ENCODE data around the gene LRTM2. TPM values are rescaled to one million over a fixed set of nuclear protein-coding genes. Genes with fewer than 3 reads are reported as not detected.

LRTM2 gene
- total RNA-seq, 1 experiment from 2014 or later, result not detected

- intact Hi-C loops (cut with micrococcal nuclease), result no loop called here
- Histone ChIP-seq H3K4me2 (ENCODE audit: low read length) (no peak overlapping the region; the same call in 1 of the 2 replicates), H4K20me1 (ENCODE audit: low read length) (no peaks in the 10 kb centered on the region), H2AFZ (ENCODE audit: low read length) (peak overlapping the region; percentile 93; the same call in 1 of the 2 replicates), H3K79me2 (ENCODE audit: low read length) (no peaks in the 10 kb centered on the region), H3K9me3 (ENCODE audit: low read length) (no peaks in the 10 kb centered on the region), H3K4me1 (ENCODE audit: insufficient read depth, low read length) (peaks cover 5% of the 10 kb centered on the region; the same call in 1 of the 2 replicates), H3F3A (ENCODE audit: low read length, unreplicated experiment) (no peaks in the 10 kb centered on the region), H3K4me3 (ENCODE audit: low read length) (no peak overlapping the region; the same call in 1 of the 2 replicates), H3K9ac (ENCODE audit: low read length) (no peak overlapping the region), H3K36me3 (ENCODE audit: low read depth, low read length) (no peaks in the 10 kb centered on the region), H3K9me2 (replicated peaks; ENCODE audit: low read length) (no peaks in the 10 kb centered on the region), H3K27ac (ENCODE audit: low read length) (no peak overlapping the region), H3K27me3 (ENCODE audit: low read length) (no peaks in the 10 kb centered on the region)
- no peak for DNase-seq
- ChIA-PET POLR2A (ENCODE audit: unreplicated experiment) (no interaction called here), CTCF (no interaction called here)
- TF ChIP-seq EZH2 (IDR thresholded peaks at IDR 0.05; ENCODE audit: low read length, unreplicated experiment) (no peak), EZH2phosphoT487 (IDR thresholded peaks at IDR 0.05; ENCODE audit: borderline replicate concordance, low read length) (no peak), CTCF (conservative IDR thresholded peaks at IDR 0.05; ENCODE audit: low read depth, low read length) (no peak)
- no TSS peak for BruUV-seq (replicated peaks)
- ATAC-seq, result no peak
Measured at GRCh38 chr12:1797011-1797901, 23.1 kb upstream of the LRTM2 start.

- Histone ChIP-seq H3K4me3 (ENCODE audit: low read length) (no peak overlapping the region), H3K4me1 (ENCODE audit: insufficient read depth, low read length) (peaks cover 5% of the 10 kb centered on the region; the same call in 1 of the 2 replicates), H3K79me2 (ENCODE audit: low read length) (no peaks in the 10 kb centered on the region), H3K36me3 (ENCODE audit: low read depth, low read length) (no peaks in the 10 kb centered on the region), H3K4me2 (ENCODE audit: low read length) (no peak overlapping the region), H3K9me2 (replicated peaks; ENCODE audit: low read length) (no peaks in the 10 kb centered on the region), H3K9ac (ENCODE audit: low read length) (no peak overlapping the region), H3K9me3 (ENCODE audit: low read length) (no peaks in the 10 kb centered on the region), H4K20me1 (ENCODE audit: low read length) (no peaks in the 10 kb centered on the region), H3K27ac (ENCODE audit: low read length) (no peak overlapping the region), H2AFZ (ENCODE audit: low read length) (no peak overlapping the region), H3K27me3 (ENCODE audit: low read length) (no peaks in the 10 kb centered on the region), H3F3A (ENCODE audit: low read length, unreplicated experiment) (no peaks in the 10 kb centered on the region)
- ChIA-PET CTCF (no interaction called here), POLR2A (ENCODE audit: unreplicated experiment) (no interaction called here)
- TF ChIP-seq EZH2phosphoT487 (IDR thresholded peaks at IDR 0.05; ENCODE audit: borderline replicate concordance, low read length) (no peak), EZH2 (IDR thresholded peaks at IDR 0.05; ENCODE audit: low read length, unreplicated experiment) (no peak), CTCF (conservative IDR thresholded peaks at IDR 0.05; ENCODE audit: low read depth, low read length) (no peak)
- DNase-seq (no peak), ATAC-seq (no peak)
- BruUV-seq (replicated peaks), result no TSS peak
- intact Hi-C loops (cut with micrococcal nuclease), result no loop called here
Measured at GRCh38 chr12:1797991-1798640, 22.2 kb upstream of the LRTM2 start.

Measured in PC-3 (cell line).